ENCODE measurements around the gene PRDM16.

Gene PRDM16

GRCh38 chr1:3351449-3352298 is 282.7 kb downstream of the PRDM16 start:
- no peak for DNase-seq

DNA sequence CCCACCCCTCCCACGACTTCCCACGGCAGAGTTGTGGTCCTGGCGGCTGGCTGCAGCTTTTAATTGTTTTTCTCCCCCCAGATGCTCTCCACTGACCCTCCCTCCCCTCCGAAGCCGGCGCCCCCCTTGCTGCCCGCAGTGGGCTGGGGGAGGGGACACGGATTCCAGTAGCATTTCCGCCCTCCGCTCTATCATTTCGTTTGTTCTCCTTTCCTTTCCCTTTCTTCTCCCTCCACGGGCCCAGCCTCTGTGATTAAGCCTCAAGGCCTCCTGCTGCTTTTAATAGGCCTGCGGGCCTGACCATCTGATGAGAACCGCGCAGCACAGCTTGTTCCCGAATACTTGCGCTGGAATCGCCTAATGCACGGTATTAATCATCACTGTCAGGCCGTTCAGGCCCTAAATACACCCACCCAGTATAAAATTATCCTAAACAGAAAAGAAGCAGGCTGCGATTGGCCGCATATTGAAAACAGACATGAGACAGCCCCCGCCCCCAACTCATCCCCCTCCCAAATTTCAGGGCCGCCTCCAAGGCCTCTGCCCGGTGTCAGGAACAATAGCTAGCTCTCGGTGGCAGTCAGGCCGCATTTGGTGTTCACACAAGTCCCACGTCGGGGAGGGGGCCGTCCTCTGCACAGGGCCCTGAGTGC is 283.4 kb downstream of the PRDM16 start:
- DNase-seq: no peak

DNA sequence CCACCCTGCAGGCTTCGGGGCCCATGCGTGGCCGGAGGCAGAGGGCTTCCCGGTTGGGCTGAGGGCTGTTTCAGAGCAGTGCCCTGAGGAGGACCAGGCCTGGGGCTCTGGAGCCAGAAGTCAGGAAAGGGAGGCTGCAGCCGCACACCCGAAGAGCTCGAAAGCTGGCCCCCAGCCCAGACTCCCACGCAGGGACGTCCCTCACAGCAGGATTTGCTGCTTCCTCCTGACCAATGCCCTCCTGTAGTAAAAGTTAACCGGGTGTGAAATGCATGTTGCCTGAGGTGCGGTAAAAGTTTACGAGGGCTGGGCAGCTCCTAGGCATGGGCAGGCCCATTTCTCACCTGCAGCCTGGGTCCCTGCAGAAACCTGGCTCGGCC is 283.9 kb downstream of the PRDM16 start:
- DNase-seq: no peak

DNA sequence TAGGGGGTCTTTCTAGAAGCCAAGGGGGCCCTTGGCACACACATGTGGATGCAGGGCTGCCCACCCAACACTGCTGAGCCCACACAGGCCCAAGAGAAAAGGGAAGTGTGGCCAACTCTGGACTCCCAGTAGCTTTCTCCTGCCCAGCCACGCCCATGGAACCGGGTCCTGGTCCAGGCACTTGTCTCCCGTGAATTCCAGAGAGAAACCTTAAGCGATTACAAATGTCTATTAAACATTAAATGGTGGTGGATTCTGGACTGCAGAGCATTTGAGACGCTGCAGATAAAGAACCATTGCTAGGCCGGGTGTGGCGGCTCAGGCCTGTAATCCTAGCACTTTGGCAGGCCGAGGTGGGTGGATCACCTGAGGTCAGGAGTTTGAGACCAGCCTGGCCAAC is 284.9 kb downstream of the PRDM16 start:
- no peak for DNase-seq

DNA sequence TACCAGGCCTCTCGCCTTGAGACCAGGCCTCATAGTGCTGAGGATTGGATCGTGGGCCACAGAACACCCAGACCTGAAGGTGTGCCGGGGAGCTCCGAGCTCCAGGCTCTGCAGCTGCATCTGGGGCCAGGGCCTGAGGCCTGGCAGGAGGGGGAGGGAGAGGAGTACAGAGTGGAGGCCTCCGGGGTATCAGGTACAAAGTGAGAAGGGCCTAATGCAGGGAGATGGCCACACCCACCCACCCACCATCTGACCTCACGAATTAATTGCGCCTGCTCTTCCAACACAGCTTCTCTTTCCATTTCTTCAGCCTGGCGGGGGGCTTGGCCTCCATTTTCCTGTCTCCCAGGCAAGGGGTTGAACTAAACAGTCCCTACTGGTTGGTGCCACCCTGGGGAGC is 286.1 kb downstream of the PRDM16 start:
- no peak for DNase-seq

DNA sequence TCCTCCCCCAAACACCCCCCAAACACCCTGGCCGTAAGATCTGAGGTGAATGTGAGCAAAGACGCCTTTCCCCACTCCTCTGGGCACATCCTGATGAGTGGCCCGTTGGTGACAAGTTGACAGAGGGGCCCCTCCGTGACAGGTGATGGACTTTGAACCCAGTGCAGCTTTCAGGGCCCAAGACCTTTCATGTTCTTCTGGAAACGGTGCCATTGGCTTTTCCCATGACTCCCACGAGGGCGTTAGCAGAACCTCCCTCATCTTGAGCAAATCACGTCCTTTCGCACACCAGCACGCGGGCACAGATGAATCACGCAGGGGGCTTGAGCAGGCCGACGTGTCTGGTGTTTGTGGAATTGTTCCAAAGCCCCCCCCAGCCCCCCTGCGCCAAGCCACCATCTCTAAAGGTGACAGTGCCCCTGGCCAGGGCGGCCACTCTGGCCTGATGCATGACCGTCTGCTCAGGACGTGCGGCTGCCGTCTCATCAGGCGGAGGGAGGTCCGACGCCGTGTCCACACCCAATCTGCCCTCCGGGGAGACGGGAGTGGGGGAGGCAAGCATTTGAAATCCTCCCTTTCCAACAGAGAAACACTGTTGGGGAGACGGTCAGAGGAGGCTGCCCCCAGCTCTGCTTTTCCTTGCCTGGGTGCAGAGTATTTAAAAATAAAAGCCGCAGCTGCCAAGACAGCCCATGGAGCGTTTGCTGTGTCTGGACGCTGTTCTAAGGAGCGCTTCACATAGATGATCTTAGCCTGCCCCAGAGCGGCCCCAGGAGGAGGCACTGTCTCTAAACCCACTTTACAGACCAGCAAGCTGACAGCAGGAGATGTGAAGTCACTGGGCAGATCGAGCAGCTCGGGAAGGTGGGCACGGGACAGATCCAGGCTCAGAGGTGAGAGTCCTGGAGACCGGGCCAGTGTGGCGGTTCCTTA is 287.2 kb downstream of the PRDM16 start:
- DNase-seq: no peak

GRCh38 chr1:3356827-3357460 is 287.9 kb downstream of the PRDM16 start:
- no peak for DNase-seq

GRCh38 chr1:3357526-3358297 is 288.7 kb downstream of the PRDM16 start:
- no peak for DNase-seq

- DNase-seq: no peak
Measured at GRCh38 chr1:3359351-3359750, 290.3 kb downstream of the PRDM16 start.

DNA sequence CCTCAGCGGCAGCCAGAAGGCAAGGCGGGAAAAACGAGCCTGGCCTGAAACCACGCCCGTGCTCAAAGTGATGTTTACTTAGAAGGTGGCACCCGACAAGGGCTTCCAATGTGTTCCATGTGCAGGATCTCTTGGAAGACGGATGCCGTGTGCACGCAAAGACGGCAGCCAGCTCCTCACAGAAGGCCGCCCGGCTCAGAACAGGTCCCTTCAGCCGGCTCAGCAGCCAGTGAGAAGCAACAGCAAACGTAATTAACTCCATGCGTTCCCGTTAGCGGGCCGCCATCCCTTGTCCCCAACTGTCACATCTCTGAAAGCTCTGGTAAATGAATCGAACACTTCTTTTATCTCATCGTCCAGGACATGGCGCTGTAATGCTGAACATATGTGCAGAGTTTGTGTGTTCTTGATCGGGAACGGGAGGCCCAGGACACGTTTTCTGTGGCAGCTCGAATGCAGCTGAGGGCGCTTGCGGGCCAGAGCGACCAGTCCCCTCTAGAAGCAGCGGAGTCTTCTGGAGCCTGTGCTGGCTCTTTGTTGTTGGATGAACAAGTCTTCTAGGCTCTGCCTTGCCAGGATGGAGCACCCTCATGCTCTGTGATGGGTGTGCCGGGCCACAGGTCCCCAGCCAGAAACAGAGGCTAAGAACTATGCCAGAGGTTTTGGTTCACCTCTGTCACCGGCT is 290.9 kb downstream of the PRDM16 start:
- DNase-seq: no peak

- DNase-seq: no peak
Measured at GRCh38 chr1:3360646-3361257, 291.7 kb downstream of the PRDM16 start.

- DNase-seq: no peak
Measured at GRCh38 chr1:3363023-3363422, 294.0 kb downstream of the PRDM16 start.

- no peak for DNase-seq
Measured at GRCh38 chr1:3363756-3364155, 294.8 kb downstream of the PRDM16 start.

- no peak for DNase-seq
Measured at GRCh38 chr1:3364551-3364950, 295.5 kb downstream of the PRDM16 start.

GRCh38 chr1:3364983-3365382 is 296.0 kb downstream of the PRDM16 start:
- no peak for DNase-seq

DNA sequence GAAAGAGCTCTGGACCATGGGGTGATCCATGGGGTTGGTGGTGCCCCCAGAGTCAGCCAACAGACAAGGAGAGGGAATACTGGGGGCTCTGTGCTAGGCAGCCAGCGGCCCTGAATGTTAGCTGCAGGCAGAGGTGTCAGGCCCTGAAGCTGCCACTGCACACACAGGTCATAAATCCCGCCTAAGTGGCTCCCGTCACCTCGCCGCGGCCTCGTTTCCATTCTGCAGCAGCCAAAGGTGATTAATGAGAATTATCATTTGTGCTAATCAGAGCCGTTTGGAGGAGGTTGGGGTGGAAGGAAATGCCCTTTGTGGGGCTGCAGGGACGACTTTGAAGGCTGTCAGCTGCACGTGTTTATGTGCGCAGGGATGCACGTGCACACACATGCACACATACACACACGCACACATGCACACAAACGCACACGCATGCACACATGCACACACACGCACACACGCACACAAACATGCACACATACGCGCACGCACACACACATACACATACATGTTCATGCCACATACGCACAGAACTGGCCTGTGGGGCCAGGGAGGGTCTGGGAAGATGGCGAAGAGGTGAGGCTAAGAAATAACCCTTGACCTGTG is 296.6 kb downstream of the PRDM16 start:
- DNase-seq: no peak

DNA sequence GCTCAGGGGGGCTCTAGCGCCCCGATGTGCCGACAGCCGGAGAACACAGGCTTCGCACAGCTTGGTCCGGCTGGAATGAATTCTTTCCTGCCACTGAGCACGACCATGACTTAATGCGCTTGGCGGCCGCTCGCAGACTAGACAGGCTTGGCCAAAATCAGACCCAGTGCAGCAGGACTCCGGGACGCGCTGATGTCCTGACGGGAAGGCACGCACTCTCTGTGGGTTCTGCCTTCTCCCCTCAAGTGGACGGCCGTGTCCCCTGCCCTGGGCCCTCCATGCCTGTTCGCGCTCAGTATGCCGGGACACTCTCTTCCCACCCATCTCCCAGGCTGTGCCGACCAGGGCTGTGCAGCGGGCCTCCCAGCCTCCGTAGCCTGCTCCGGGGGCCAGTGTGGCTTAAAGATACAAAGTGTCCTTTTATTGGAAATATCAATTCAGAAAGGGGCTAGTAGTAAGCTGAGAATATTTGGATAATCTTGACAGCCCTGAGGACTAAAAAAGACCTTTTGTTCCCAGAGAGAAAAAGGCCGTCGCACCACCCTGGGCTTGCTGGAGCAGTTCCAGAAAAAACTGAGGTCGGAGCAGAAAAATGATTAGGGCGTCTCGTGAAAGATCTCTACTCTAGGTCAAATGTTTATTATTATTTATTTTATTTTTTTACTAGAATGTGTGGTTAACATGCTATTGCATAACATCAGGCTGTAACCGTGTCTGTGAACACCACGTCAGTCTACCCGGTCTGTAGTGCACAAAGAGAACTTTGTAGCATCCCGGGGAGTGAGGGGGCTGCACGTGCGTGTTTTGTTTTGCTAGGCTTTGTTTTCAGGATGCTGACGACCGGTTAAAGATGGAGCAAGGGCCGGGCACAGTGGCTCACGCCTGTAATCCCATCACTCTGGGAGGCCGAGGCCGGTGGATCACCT is 297.4 kb downstream of the PRDM16 start:
- no peak for DNase-seq

- no peak for DNase-seq
Measured at GRCh38 chr1:3367376-3367775, 298.4 kb downstream of the PRDM16 start.

DNA sequence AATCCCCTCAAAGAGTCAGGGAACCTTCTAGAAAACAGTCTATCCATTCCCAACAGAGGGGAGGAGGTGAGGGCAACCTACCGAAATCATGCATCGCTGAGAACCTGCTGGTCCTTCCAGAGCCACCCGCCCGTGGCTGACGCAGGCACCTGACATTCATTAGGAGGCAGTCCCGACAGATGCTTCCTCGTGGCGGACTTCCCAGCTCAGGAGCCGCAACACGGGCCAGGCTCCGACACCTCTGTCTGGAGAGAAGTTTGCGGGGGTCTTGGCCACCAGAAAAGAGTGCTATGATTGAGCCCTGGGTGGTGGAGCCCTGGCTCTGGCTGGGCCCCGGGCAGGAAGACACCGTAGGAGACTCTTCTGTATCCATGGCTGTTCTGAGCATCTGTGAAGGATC is 299.1 kb downstream of the PRDM16 start:
- no peak for DNase-seq

All from DMS53 (cell line).